ENCODE results near the gene TGFA. TPM values are rescaled to one million over a fixed set of nuclear protein-coding genes. Genes with fewer than 3 reads are reported as not detected.
A peak's percentile ranks its signal among the peaks of the same experiment; 100 is the strongest.

Gene TGFA
- total RNA-seq, 1 donor from 2014 or later = 9.1 TPM

- Histone ChIP-seq H3K4me1 (no peaks in the 10 kb centered on the region), H3K27me3 (peaks cover 8% of the 10 kb centered on the region), H3K9me3 (no peaks in the 10 kb centered on the region), H3K27ac (no peak overlapping the region), H3K36me3 (no peaks in the 10 kb centered on the region), H3K4me3 (no peak overlapping the region)
- TF ChIP-seq, protein P1, sequence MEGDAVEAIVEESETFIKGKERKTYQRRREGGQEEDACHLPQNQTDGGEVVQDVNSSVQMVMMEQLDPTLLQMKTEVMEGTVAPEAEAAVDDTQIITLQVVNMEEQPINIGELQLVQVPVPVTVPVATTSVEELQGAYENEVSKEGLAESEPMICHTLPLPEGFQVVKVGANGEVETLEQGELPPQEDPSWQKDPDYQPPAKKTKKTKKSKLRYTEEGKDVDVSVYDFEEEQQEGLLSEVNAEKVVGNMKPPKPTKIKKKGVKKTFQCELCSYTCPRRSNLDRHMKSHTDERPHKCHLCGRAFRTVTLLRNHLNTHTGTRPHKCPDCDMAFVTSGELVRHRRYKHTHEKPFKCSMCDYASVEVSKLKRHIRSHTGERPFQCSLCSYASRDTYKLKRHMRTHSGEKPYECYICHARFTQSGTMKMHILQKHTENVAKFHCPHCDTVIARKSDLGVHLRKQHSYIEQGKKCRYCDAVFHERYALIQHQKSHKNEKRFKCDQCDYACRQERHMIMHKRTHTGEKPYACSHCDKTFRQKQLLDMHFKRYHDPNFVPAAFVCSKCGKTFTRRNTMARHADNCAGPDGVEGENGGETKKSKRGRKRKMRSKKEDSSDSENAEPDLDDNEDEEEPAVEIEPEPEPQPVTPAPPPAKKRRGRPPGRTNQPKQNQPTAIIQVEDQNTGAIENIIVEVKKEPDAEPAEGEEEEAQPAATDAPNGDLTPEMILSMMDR (IDR thresholded peaks at IDR 0.05) = no peak
- intact Hi-C loops (cut with DNase I) = no loop called here
- DNase-seq (no peak), ATAC-seq (no peak)
Observed at GRCh38 chr2:70412294-70413070, 141.1 kb downstream of the TGFA start.

DNA sequence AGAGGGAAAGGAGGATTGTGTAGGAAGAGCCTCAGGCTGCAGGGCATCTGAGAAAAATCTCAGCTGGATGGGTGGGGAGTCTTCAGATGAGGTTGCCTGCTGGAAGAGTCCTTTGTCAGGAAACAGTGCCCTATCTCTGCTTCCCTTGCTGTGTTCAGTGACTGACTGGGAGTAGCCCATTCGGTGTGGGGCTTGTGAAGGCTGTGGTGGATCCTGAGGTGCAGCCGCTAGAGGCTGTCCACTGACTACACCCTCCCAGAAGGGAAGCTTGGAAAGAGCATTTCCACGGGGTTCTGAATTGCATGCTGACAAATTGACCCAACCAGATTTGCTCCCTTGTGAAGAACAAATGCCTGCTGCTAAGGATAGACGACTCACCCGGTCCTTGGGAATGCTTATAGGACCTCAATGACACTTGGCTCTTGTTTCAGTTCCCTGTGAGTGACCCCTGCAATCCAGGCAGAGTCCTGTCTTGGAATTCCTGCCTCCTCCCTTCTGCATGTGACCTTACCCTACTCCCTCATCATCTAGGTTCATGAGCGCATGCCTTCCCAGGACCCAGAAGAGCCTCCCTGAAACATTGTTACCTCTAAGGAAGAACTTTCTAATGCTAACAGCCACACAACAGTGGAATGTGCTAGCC, 142.0 kb downstream of the TGFA start:
- H3K36me3 ChIP-seq = no peaks in the 10 kb centered on the region
- TF ChIP-seq, protein P1 (IDR thresholded peaks at IDR 0.05) = no peak
- DNase-seq = no peak
- H3K27me3 ChIP-seq = peaks cover 8% of the 10 kb centered on the region
- ATAC-seq = peak; percentile 34
- intact Hi-C loops (cut with DNase I) = no loop called here
- no peak overlapping the region for H3K4me3 ChIP-seq
- H3K9me3 ChIP-seq = no peaks in the 10 kb centered on the region
- no peaks in the 10 kb centered on the region for H3K4me1 ChIP-seq
- H3K27ac ChIP-seq = no peak overlapping the region

DNA sequence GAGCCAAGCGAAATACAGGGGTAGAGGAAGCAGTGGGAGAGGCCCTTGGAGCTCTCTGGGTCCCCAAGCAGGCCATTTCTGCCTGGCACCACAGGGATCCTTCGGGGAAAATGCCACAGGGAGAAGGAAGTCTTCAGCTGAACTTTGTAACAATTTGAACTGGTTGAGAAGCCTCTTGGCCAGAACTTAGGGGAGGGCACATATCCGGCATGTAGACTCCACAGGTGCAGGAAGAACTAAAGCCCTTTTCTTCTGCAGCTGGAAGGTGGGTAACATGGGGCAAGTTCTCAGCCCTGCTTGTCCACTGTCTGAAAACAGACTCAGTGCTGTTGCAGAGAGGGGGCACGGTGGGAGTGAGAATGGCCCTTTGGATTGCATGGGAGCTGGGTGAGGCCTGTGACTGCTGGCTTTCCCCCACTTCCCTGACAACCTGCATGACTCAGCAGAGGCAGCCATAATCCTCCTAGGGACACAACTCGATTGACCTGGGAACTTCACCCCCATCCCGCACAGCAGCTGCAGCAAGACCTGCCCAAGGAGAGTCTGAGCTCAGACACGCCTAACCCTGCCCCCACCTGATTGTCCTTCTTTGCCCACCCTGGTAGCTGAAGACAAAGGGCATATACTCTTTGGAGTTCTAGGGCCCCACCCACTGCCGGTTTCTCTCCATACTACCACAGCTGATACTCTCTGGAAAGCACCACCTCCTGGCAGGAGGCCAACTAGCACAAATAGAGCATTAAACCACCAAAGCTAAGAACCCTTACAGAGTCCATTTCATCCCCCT, 150.2 kb downstream of the TGFA start:
- TF ChIP-seq, protein P1 (IDR thresholded peaks at IDR 0.05) = no peak
- H3K4me1 ChIP-seq = no peaks in the 10 kb centered on the region
- DNase-seq (no peak), ATAC-seq (no peak)
- no peak overlapping the region for H3K4me3 ChIP-seq
- intact Hi-C loops (cut with DNase I) = no loop called here
- H3K27ac ChIP-seq = no peak overlapping the region
- no peaks in the 10 kb centered on the region for H3K9me3 ChIP-seq
- H3K27me3 ChIP-seq = no peaks in the 10 kb centered on the region
- no peaks in the 10 kb centered on the region for H3K36me3 ChIP-seq

GRCh38 chr2:70400539-70400938, 153.1 kb downstream of the TGFA start:
- no peak for ATAC-seq
- TF ChIP-seq, protein P1 (IDR thresholded peaks at IDR 0.05) = no peak
- no peaks in the 10 kb centered on the region for H3K36me3 ChIP-seq
- H3K4me3 ChIP-seq = no peak overlapping the region
- no peaks in the 10 kb centered on the region for H3K27me3 ChIP-seq
- H3K9me3 ChIP-seq = no peaks in the 10 kb centered on the region
- intact Hi-C loops (cut with DNase I) = no loop called here
- H3K4me1 ChIP-seq = no peaks in the 10 kb centered on the region
- no peak for DNase-seq
- no peak overlapping the region for H3K27ac ChIP-seq

- no peaks in the 10 kb centered on the region for H3K4me1 ChIP-seq
- H3K27ac ChIP-seq = no peak overlapping the region
- DNase-seq (no peak), ATAC-seq (no peak)
- H3K9me3 ChIP-seq = no peaks in the 10 kb centered on the region
- H3K36me3 ChIP-seq = no peaks in the 10 kb centered on the region
- intact Hi-C loops (cut with DNase I) = no loop called here
- no peak overlapping the region for H3K4me3 ChIP-seq
- TF ChIP-seq, protein P1 (IDR thresholded peaks at IDR 0.05) = no peak
- no peaks in the 10 kb centered on the region for H3K27me3 ChIP-seq
Observed at GRCh38 chr2:70399046-70399445, 154.6 kb downstream of the TGFA start.

Other genes starting within 250 kb of the TGFA start
- gene ADD2, start 214.4 kb upstream of the TGFA start, total RNA-seq = 1.4 TPM
- gene FIGLA, start 236.8 kb upstream of the TGFA start, total RNA-seq = not detected